ENCODE measurements around the gene SIRPB2. TPM values are rescaled to one million over a fixed set of nuclear protein-coding genes. Genes with fewer than 3 reads are reported as not detected.
A peak's percentile ranks its signal among the peaks of the same experiment; 100 is the strongest.

SIRPB2 gene
- total RNA-seq, 4 donors from 2014 or later = 3.9 to 28.5 (median 10.5) TPM

DNA sequence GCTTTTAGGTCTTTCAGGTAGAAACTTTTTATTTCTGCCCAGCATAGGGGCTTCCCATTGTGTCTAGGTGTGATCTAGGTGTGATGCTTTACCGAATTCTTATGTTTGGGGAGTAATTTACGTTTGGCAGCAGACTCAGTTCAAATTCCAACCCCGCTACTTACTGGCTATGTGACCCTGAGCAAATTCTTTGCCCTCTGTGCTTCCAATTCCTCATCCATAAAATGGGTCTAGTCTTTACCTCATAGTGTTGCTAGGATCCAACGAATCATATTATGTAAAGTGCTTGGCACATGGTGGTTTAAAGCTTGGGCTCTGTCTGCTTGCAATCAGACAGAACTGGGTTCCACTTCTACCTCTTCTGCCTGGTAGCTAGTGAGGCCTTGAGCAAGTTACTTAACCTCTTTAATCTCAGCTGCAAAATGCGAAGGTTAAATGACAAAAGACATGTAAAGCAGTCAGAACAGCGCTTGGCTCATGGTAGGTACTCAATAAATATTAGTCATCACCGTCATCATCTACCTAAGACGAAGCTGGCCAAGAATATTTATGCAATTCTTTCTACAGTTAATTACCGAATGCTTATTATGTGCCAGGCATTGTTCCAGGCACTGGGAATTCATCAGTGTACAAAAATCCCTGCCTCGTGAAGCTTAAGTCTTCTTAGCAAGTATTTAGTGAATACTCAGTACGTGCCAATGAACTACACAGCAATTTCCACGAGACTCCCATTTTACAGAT lies 25.6 kb downstream of the SIRPB2 start:
- H3K27ac ChIP-seq = peak overlapping the region in 1 of 4 donors; percentile 91
- peaks cover 0 to 76% (median 33%) of the 10 kb centered on the region in 4 donors for H3K4me1 ChIP-seq
- peaks cover 0 to 39% (median 6%) of the 10 kb centered on the region in 3 donors for H3K36me3 ChIP-seq
- H3K27me3 ChIP-seq = no peaks in the 10 kb centered on the region
- H3K4me3 ChIP-seq = peak overlapping the region; percentile 75 to 95 (median 91)
- no peaks in the 10 kb centered on the region for H3K9me3 ChIP-seq
- TF ChIP-seq POLR2A (IDR thresholded peaks at IDR 0.05) (no peak), EP300 (IDR thresholded peaks at IDR 0.05) (no peak)
- TF ChIP-seq, protein P1, sequence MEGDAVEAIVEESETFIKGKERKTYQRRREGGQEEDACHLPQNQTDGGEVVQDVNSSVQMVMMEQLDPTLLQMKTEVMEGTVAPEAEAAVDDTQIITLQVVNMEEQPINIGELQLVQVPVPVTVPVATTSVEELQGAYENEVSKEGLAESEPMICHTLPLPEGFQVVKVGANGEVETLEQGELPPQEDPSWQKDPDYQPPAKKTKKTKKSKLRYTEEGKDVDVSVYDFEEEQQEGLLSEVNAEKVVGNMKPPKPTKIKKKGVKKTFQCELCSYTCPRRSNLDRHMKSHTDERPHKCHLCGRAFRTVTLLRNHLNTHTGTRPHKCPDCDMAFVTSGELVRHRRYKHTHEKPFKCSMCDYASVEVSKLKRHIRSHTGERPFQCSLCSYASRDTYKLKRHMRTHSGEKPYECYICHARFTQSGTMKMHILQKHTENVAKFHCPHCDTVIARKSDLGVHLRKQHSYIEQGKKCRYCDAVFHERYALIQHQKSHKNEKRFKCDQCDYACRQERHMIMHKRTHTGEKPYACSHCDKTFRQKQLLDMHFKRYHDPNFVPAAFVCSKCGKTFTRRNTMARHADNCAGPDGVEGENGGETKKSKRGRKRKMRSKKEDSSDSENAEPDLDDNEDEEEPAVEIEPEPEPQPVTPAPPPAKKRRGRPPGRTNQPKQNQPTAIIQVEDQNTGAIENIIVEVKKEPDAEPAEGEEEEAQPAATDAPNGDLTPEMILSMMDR (IDR thresholded peaks at IDR 0.05) = no peak
- DNase-seq (ENCODE audit: low spot score in 2 of 2) = no peak
- WGBS, 2 donors = 38 to 45% methylated on average over 12 of the region's 12 CpGs

DNA sequence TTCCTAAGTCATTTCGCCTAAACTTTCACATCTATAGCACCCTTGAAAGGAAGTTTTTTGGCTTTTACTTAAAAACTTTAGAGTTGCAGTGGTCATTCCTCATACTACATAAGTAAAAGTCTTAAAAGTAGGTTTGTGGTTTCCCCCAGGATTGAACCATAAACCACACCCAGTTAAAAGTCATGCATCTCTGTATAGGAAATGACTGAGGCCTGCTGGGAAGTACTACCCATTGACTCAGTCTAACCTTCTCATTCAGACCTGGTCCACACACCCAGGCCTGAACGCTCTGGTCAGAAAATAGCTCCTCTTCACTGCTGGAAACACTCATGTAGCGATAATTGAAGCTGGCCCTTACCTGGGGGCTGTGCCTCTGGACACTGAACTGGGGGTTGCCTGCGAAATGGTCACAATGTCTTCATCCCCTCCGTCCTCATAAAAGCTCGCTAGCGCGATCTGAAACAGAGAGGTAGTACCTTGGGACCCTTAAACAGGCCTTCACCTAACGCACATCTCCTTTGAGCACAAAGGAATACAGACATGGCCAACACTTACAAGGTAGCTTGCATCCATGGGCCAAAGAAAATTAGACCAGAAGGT lies 27.1 kb downstream of the SIRPB2 start:
- Histone ChIP-seq H3K27ac (no peak overlapping the region), H3K36me3 (peaks cover 0 to 55% (median 6%) of the 10 kb centered on the region in 3 donors), H3K4me3 (no peak overlapping the region), H3K27me3 (no peaks in the 10 kb centered on the region), H3K4me1 (peaks cover 0 to 68% (median 22%) of the 10 kb centered on the region in 4 donors), H3K9me3 (no peaks in the 10 kb centered on the region)
- WGBS, 2 donors = 94 to 96% methylated on average over 9 of the region's 9 CpGs
- no peak for DNase-seq (ENCODE audit: low spot score in 2 of 2)
- no peak for TF ChIP-seq EP300 (IDR thresholded peaks at IDR 0.05)
- TF ChIP-seq, protein P1 (IDR thresholded peaks at IDR 0.05) = no peak
- no peak for TF ChIP-seq POLR2A (IDR thresholded peaks at IDR 0.05)

DNA sequence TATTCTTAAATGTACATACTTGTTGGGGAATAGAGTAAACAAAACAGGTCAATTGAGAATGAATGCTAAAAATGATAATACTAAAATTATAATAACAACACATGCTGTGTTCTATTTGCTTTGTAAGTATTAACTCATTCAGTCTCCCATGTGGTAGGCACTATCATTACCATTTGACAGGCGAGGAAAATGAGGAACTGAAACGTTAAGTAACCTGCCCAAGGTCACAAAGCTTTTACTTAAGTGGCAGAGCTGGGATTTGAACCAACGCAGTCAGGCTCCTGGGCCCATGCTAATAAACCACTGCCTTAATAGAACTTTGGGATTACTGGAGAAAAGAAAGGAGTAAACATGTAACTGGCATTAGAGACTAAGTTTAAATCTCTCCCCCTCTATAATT lies 28.4 kb downstream of the SIRPB2 start:
- Histone ChIP-seq H3K4me3 (no peak overlapping the region), H3K9me3 (no peaks in the 10 kb centered on the region), H3K4me1 (peaks cover 0 to 62% (median 22%) of the 10 kb centered on the region in 4 donors), H3K36me3 (peaks cover 0 to 67% (median 6%) of the 10 kb centered on the region in 3 donors), H3K27ac (no peak overlapping the region), H3K27me3 (no peaks in the 10 kb centered on the region)
- TF ChIP-seq, protein P1 (IDR thresholded peaks at IDR 0.05) = no peak
- no peak for TF ChIP-seq POLR2A (IDR thresholded peaks at IDR 0.05)
- TF ChIP-seq EP300 (IDR thresholded peaks at IDR 0.05) = no peak
- WGBS, 2 donors = 80 to 86% methylated on average over 3 of the region's 3 CpGs
- no peak for DNase-seq (ENCODE audit: low spot score in 2 of 2)

DNA sequence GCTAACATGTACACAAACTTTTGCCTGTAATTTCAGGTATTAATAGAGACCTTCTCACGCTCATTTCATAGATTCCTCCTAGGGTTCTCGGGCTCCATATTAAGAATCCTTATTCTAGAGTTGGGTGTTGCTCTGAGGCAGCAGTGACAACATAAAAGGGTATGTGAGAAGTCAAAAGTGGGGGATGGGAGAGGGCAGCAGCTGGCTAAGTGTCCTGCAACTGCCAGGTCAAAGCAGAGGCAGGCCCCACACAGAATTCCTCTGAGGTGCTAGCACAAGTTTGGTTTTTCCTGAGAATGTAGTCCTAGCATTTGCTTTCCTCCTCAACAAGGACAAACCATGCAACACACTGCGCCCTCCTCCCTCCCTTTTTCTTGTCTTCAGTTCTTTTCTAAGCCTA lies 29.2 kb downstream of the SIRPB2 start:
- Histone ChIP-seq H3K36me3 (peaks cover 0 to 75% (median 6%) of the 10 kb centered on the region in 3 donors), H3K4me3 (no peak overlapping the region), H3K4me1 (peaks cover 0 to 56% (median 20%) of the 10 kb centered on the region in 4 donors), H3K27ac (no peak overlapping the region), H3K9me3 (no peaks in the 10 kb centered on the region), H3K27me3 (no peaks in the 10 kb centered on the region)
- no peak for TF ChIP-seq POLR2A (IDR thresholded peaks at IDR 0.05)
- TF ChIP-seq, protein P1 (IDR thresholded peaks at IDR 0.05) = no peak
- TF ChIP-seq EP300 (IDR thresholded peaks at IDR 0.05) = no peak
- no peak for DNase-seq (ENCODE audit: low spot score in 2 of 2)
- 97 to 98% methylated on average over 3 of the region's 3 CpGs for WGBS, 2 donors

DNA sequence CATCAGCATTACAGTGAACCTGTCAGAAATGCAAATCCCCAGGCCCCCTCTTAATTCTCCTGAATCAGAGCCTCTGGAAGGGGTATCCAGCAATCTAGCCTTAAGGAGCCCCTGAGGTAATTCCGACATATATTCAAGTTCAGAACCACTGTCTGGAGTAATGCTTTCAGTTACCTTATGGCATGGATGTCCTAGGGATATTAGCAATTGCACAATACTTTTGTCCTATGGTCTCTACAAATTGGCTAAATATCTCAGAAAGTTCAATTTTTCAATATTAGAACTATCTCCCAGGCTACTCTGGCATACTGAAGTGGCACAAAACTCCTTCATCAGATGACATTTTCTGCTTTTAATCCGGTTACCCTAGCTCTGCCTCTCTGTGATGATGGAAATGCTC lies 30.9 kb downstream of the SIRPB2 start:
- no peaks in the 10 kb centered on the region for H3K27me3 ChIP-seq
- no peak overlapping the region for H3K4me3 ChIP-seq
- TF ChIP-seq EP300 (IDR thresholded peaks at IDR 0.05) = no peak
- TF ChIP-seq POLR2A (IDR thresholded peaks at IDR 0.05) = no peak
- TF ChIP-seq, protein P1 (IDR thresholded peaks at IDR 0.05) = no peak
- H3K36me3 ChIP-seq = peaks cover 0 to 91% (median 12%) of the 10 kb centered on the region in 3 donors
- 95 to 97% methylated on average over 2 of the region's 2 CpGs for WGBS, 2 donors
- DNase-seq (ENCODE audit: low spot score in 2 of 2) = no peak
- H3K4me1 ChIP-seq = peaks cover 0 to 47% (median 12%) of the 10 kb centered on the region in 4 donors
- H3K27ac ChIP-seq = no peak overlapping the region
- no peaks in the 10 kb centered on the region for H3K9me3 ChIP-seq

All from tibial nerve (tissue), 4 donors.